Measurements from ENCODE around the gene GZF1.

GZF1 gene

GRCh38 chr20:23381876-23382275, 19.9 kb downstream of the GZF1 start:
- Histone ChIP-seq H3K4me3 (no peak overlapping the region), H3K9me3 (no peaks in the 10 kb centered on the region), H3K27me3 (no peaks in the 10 kb centered on the region), H3K27ac (no peak overlapping the region), H3K36me3 (peaks cover 23 to 32% (median 25%) of the 10 kb centered on the region in 3 donors), H3K4me1 (no peaks in the 10 kb centered on the region)
- no peak for DNase-seq
- intact Hi-C loops (cut with DNase I; ENCODE audit: low total_unique reads), result no loop called here
- no peak for TF ChIP-seq CTCF (IDR thresholded peaks at IDR 0.05)

GRCh38 chr20:23386304-23387117, 24.5 kb downstream of the GZF1 start:
- Histone ChIP-seq H3K27ac (no peak overlapping the region), H3K36me3 (peaks cover 21 to 29% (median 23%) of the 10 kb centered on the region in 3 donors), H3K9me3 (no peaks in the 10 kb centered on the region), H3K27me3 (no peaks in the 10 kb centered on the region), H3K4me1 (no peaks in the 10 kb centered on the region), H3K4me3 (no peak overlapping the region)
- no peak for TF ChIP-seq CTCF (IDR thresholded peaks at IDR 0.05)
- intact Hi-C loops (cut with DNase I; ENCODE audit: low total_unique reads), result no loop called here
- no peak for DNase-seq

DNA sequence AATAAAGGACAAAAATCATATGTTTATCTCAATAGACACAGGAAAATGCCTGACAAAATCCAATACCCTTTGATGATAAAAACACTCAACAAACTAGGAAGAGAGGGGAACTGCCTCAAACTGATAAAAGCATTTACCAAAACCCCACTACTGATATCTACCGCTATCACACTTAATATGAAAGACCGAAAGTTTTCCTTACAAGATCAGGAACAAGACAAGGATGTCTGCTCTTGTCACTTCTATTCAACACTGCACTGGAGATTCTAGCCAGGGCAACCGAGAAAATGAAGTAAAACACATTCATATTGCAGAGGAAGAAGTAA, 25.1 kb downstream of the GZF1 start:
- DNase-seq, result no peak
- intact Hi-C loops (cut with DNase I; ENCODE audit: low total_unique reads), result no loop called here

DNA sequence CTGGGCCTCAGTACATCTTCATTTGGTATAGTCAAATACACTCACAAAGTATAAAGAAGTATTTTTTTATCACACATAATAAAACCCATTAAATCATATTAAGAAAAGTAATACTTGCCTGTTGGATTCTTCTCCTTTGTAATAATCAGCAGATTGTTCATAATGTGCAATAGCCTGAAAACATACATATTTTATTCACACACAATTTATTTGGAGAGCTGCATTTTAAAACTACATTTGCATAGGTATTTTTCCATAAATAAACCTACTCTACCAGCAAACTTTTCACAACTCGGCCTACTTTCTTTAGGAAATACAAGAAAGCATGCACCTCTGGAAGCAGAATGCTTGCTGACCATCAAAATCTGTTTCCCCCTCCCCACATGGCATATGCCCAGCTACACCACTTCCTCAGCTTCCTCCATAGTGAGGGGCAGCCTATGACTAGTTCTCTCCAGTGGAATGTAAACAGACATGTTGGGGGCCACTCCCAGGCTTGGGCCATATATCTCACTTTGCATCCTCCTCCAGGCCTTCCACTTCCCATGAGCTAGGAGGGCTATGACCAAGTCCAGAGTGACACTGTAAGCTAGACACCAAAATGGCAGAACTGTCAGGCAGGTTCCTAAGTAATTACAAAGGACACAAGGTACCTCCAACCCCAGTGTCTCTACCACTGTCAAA, 28.3 kb downstream of the GZF1 start:
- H3K4me3 ChIP-seq, result no peak overlapping the region
- no peak for DNase-seq
- H3K27me3 ChIP-seq, result no peaks in the 10 kb centered on the region
- H3K9me3 ChIP-seq, result no peaks in the 10 kb centered on the region
- no peak for TF ChIP-seq CTCF (IDR thresholded peaks at IDR 0.05)
- H3K36me3 ChIP-seq, result peaks cover 45 to 66% (median 52%) of the 10 kb centered on the region in 3 donors
- intact Hi-C loops (cut with DNase I; ENCODE audit: low total_unique reads), result no loop called here
- no peak overlapping the region for H3K27ac ChIP-seq
- H3K4me1 ChIP-seq, result no peaks in the 10 kb centered on the region

More for the DNA sequence above, 25.1 kb downstream of the GZF1 start:
- no peaks in the 10 kb centered on the region for H3K9me3 ChIP-seq
- no peak overlapping the region for H3K4me3 ChIP-seq
- H3K27me3 ChIP-seq, result no peaks in the 10 kb centered on the region
- H3K4me1 ChIP-seq, result no peaks in the 10 kb centered on the region
- H3K27ac ChIP-seq, result no peak overlapping the region
- no peak for TF ChIP-seq CTCF (IDR thresholded peaks at IDR 0.05)
- H3K36me3 ChIP-seq, result peaks cover 21 to 35% (median 23%) of the 10 kb centered on the region in 3 donors

- no peak for TF ChIP-seq CTCF (IDR thresholded peaks at IDR 0.05)
- intact Hi-C loops (cut with DNase I; ENCODE audit: low total_unique reads), result no loop called here
- Histone ChIP-seq H3K36me3 (peaks cover 45 to 68% (median 54%) of the 10 kb centered on the region in 3 donors), H3K4me1 (no peaks in the 10 kb centered on the region), H3K9me3 (no peaks in the 10 kb centered on the region), H3K4me3 (no peak overlapping the region), H3K27me3 (no peaks in the 10 kb centered on the region), H3K27ac (no peak overlapping the region)
- DNase-seq, result no peak
Measured at GRCh38 chr20:23391707-23392310, 29.8 kb downstream of the GZF1 start.
